ENCODE measurements around the gene AGR2.

DNA sequence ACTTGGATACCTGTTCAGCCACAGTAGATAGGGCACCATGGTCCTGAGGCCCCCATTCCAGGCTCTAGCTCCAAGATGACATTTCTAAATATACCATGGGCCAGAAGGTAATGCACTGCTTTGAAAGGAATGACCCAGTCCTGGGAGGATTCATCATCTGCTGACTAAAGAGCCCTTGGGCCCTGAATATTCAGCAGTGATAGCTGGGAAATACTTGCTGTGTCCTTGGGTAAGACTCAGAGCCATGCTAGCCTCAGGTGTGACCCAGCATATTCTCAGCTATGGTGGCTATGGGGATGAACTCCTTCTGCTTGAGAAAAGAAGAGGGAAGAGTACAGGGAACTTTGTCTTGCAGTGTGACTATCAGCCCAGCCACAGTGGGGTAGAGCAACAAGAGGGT is 21.3 kb upstream of the AGR2 start:
- TF ChIP-seq, protein P1, sequence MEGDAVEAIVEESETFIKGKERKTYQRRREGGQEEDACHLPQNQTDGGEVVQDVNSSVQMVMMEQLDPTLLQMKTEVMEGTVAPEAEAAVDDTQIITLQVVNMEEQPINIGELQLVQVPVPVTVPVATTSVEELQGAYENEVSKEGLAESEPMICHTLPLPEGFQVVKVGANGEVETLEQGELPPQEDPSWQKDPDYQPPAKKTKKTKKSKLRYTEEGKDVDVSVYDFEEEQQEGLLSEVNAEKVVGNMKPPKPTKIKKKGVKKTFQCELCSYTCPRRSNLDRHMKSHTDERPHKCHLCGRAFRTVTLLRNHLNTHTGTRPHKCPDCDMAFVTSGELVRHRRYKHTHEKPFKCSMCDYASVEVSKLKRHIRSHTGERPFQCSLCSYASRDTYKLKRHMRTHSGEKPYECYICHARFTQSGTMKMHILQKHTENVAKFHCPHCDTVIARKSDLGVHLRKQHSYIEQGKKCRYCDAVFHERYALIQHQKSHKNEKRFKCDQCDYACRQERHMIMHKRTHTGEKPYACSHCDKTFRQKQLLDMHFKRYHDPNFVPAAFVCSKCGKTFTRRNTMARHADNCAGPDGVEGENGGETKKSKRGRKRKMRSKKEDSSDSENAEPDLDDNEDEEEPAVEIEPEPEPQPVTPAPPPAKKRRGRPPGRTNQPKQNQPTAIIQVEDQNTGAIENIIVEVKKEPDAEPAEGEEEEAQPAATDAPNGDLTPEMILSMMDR (conservative IDR thresholded peaks at IDR 0.05; ENCODE audit: low read depth, low read length): no peak
- TF ChIP-seq EZH2 (IDR thresholded peaks at IDR 0.05; ENCODE audit: low read length, unreplicated experiment): no peak
- no peak for TF ChIP-seq EZH2phosphoT487 (IDR thresholded peaks at IDR 0.05; ENCODE audit: borderline replicate concordance, low read length)
